PFSK-1 (cell line): Measurements from ENCODE around the gene FAT1.

Experiments used
- POLR2AphosphoS5 ChIP-seq: IDR thresholded peaks from 2 replicates; pipeline ENCODE4 v1.6.1; 2012; ENCODE audit warnings: low read depth, mild to moderate bottlenecking, control low read depth, low read length, moderate library complexity
- SIN3A ChIP-seq: IDR thresholded peaks from 2 replicates; pipeline ENCODE4 v1.6.1; 2012; ENCODE audit warnings: mild to moderate bottlenecking, low read length, moderate library complexity, borderline replicate concordance; ENCODE audit not compliant: insufficient read depth
- TAF1 ChIP-seq: IDR thresholded peaks from 2 replicates; pipeline ENCODE4 v1.6.1; 2012; ENCODE audit warnings: low read length, control low read depth, borderline replicate concordance; ENCODE audit not compliant: insufficient read depth

GRCh38 chr4:186685767-186686183, 37.9 kb downstream of the FAT1 start:
- TF ChIP-seq POLR2AphosphoS5 (no peak), TAF1 (no peak), SIN3A (no peak)
